ENCODE data around the gene KXD1. TPM values are rescaled to one million over a fixed set of nuclear protein-coding genes. Genes with fewer than 3 reads are reported as not detected.
A peak's percentile ranks its signal among the peaks of the same experiment; 100 is the strongest.

Gene KXD1
- polyA plus RNA-seq, 1 of the 3 experiments (the other 2 are of a cell fraction): 151 TPM

- peaks cover 35% of the 10 kb centered on the region for H3F3A ChIP-seq (replicated peaks; ENCODE audit: insufficient read depth)
- no peaks in the 10 kb centered on the region for H3K9me2 ChIP-seq
- no peaks in the 10 kb centered on the region for H3K36me3 ChIP-seq (replicated peaks in 1 of 2; ENCODE audit: control insufficient read depth in 1 of 2, insufficient read depth in 2 of 2, low read length in 1 of 2)
- H2AFZ ChIP-seq (ENCODE audit: low read depth): no peak overlapping the region
- ChIA-PET CTCF (interaction anchor here (0.6 to 10.5 kb wide), 34 partner anchors 11 to 394 kb away, joined by 3 to 234 read pairs (median 4); partner anchors contain the start of genes CERS1, COPE, CRLF1 and DDX49), POLR2A (interaction anchor here (1.0 to 1.2 kb wide), 4 partner anchors 254 to 326 kb away, joined by 3 to 5 read pairs (median 4); partner anchors contain the start of genes COPE and DDX49)
- peaks cover 10% of the 10 kb centered on the region; the same call in 1 of the 2 replicates for H3K79me2 ChIP-seq (ENCODE audit: insufficient read depth)
- 73% methylated on average over 14 of the region's 25 CpGs for WGBS (ENCODE audit: low lambda C conversion rate)
- H3K4me2 ChIP-seq: 0 out of 2 replicates have a peak overlapping the region, but pooled peaks have one; percentile 89
- H3K9me3 ChIP-seq: no peaks in the 10 kb centered on the region
- no peak overlapping the region for H3K9ac ChIP-seq
- H3K4me3 ChIP-seq (ENCODE audit: low read depth in 2 of 2, low read length in 1 of 2): no peak overlapping the region
- TF ChIP-seq MAX (IDR thresholded peaks at IDR 0.05; ENCODE audit: low read depth) (no peak), SIN3A (IDR thresholded peaks at IDR 0.05; ENCODE audit: borderline replicate concordance, low read depth, low read length) (no peak), FOXJ3 (CRISPR knock-in tag; IDR thresholded peaks at IDR 0.05) (no peak)
- TF ChIP-seq, protein P1, sequence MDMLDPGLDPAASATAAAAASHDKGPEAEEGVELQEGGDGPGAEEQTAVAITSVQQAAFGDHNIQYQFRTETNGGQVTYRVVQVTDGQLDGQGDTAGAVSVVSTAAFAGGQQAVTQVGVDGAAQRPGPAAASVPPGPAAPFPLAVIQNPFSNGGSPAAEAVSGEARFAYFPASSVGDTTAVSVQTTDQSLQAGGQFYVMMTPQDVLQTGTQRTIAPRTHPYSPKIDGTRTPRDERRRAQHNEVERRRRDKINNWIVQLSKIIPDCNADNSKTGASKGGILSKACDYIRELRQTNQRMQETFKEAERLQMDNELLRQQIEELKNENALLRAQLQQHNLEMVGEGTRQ (IDR thresholded peaks at IDR 0.05; ENCODE audit: borderline replicate concordance, low read depth, low read length): no peak
- TF ChIP-seq, protein P2, sequence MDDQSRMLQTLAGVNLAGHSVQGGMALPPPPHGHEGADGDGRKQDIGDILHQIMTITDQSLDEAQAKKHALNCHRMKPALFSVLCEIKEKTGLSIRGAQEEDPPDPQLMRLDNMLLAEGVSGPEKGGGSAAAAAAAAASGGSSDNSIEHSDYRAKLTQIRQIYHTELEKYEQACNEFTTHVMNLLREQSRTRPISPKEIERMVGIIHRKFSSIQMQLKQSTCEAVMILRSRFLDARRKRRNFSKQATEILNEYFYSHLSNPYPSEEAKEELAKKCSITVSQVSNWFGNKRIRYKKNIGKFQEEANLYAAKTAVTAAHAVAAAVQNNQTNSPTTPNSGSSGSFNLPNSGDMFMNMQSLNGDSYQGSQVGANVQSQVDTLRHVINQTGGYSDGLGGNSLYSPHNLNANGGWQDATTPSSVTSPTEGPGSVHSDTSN (IDR thresholded peaks at IDR 0.05): no peak
- TF ChIP-seq, protein P3, sequence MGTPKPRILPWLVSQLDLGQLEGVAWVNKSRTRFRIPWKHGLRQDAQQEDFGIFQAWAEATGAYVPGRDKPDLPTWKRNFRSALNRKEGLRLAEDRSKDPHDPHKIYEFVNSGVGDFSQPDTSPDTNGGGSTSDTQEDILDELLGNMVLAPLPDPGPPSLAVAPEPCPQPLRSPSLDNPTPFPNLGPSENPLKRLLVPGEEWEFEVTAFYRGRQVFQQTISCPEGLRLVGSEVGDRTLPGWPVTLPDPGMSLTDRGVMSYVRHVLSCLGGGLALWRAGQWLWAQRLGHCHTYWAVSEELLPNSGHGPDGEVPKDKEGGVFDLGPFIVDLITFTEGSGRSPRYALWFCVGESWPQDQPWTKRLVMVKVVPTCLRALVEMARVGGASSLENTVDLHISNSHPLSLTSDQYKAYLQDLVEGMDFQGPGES (IDR thresholded peaks at IDR 0.05; ENCODE audit: low read depth, low read length): no peak
- peaks cover 6 to 36% of the 10 kb centered on the region in 2 experiments; a peak in 2 of 4 replicates for H3K4me1 ChIP-seq (ENCODE audit: control insufficient read depth in 1 of 2, insufficient read depth in 2 of 2, low read depth in 1 of 2, low read length in 1 of 2)
- no peaks in the 10 kb centered on the region for H3K27me3 ChIP-seq (ENCODE audit: insufficient read depth)
- H4K20me1 ChIP-seq (ENCODE audit: insufficient read depth): no peaks in the 10 kb centered on the region
- H3K27ac ChIP-seq (ENCODE audit: low read depth in 2 of 2, low read length in 1 of 2): no peak overlapping the region
- peak; percentile 27 for DNase-seq
Measured at GRCh38 chr19:18593367-18594095, 35.9 kb downstream of the KXD1 start.

DNA sequence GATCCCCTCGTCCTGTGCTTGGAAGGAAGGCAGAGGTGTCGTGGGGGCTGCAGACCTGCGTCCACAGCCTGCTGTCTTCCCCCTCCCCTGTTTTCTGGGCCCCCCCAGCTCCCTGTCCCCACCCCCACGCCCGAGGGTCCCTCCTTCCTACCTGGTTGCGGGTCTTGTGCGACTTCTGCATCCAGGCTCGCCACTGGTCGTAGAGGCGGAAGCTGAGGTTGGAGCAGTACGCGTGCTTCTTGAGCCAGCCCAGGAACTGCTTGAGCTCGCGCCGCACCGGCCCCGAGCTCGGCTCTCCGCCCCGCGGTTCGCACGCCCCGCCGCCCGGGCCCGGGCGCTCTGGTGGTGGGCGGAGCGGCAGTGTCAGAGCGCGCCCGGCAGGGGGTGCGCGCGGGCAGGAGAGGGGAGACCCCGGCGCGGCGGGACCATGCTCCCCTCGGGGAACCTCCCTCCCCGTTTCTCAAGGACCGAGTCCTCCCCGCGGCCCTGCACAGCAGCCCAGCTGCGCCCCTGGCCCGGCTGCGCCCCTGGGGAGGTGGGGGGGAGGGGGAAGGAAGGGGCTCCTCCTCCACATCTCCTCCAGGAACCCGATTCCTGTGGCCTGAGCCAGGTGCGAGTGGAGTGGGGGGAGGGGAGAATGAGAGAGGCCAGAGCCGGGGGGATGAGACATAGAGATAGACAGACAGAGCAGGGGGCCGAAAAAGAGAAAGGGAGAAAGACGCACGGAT is 36.6 kb downstream of the KXD1 start:
- Histone ChIP-seq H3K79me2 (ENCODE audit: insufficient read depth) (peaks cover 7% of the 10 kb centered on the region; the same call in 1 of the 2 replicates), H3K27ac (ENCODE audit: low read depth in 2 of 2, low read length in 1 of 2) (no peak overlapping the region), H3K9me2 (no peaks in the 10 kb centered on the region), H3K9me3 (no peaks in the 10 kb centered on the region), H3K36me3 (replicated peaks in 1 of 2; ENCODE audit: control insufficient read depth in 1 of 2, insufficient read depth in 2 of 2, low read length in 1 of 2) (no peaks in the 10 kb centered on the region), H3K4me3 (ENCODE audit: low read depth in 2 of 2, low read length in 1 of 2) (peak overlapping the region; percentile 32 to 46; a peak in 3 of 4 replicates), H3K4me1 (ENCODE audit: control insufficient read depth in 1 of 2, insufficient read depth in 2 of 2, low read depth in 1 of 2, low read length in 1 of 2) (peaks cover 6 to 36% of the 10 kb centered on the region in 2 experiments; a peak in 2 of 4 replicates), H4K20me1 (ENCODE audit: insufficient read depth) (no peaks in the 10 kb centered on the region), H3K9ac (no peak overlapping the region), H3K27me3 (ENCODE audit: insufficient read depth) (no peaks in the 10 kb centered on the region), H3K4me2 (peak overlapping the region; percentile 89), H3F3A (replicated peaks; ENCODE audit: insufficient read depth) (peaks cover 35% of the 10 kb centered on the region), H2AFZ (ENCODE audit: low read depth) (no peak overlapping the region)
- WGBS (ENCODE audit: low lambda C conversion rate): 18% methylated on average over 22 of the region's 54 CpGs
- POLR2A ChIA-PET: interaction anchor here (1.0 to 1.2 kb wide), 3 partner anchors 253 to 325 kb away, joined by 3 to 4 read pairs (median 4); partner anchors contain the start of genes COPE and DDX49
- DNase-seq: peak; percentile 96
- CTCF ChIA-PET: interaction anchor here (0.6 to 10.5 kb wide), 39 partner anchors 10 to 802 kb away, joined by 3 to 234 read pairs (median 4); partner anchors contain the start of genes CERS1, COPE, CRLF1 and DDX49
- no peak; the same call in 1 of the 2 replicates for TF ChIP-seq ELF1 (IDR thresholded peaks at IDR 0.05)
- TF ChIP-seq SIN3A (IDR thresholded peaks at IDR 0.05; ENCODE audit: borderline replicate concordance, low read depth, low read length): peak; percentile 15; the same call in 1 of the 2 replicates
- no peak for TF ChIP-seq MEF2A (IDR thresholded peaks at IDR 0.05; ENCODE audit: borderline replicate concordance, low read depth)
- TF ChIP-seq CTCF (IDR thresholded peaks at IDR 0.05): peak; percentile 75
- no peak for TF ChIP-seq RFX5 (IDR thresholded peaks at IDR 0.05; ENCODE audit: low read length)
- TF ChIP-seq, protein P4, sequence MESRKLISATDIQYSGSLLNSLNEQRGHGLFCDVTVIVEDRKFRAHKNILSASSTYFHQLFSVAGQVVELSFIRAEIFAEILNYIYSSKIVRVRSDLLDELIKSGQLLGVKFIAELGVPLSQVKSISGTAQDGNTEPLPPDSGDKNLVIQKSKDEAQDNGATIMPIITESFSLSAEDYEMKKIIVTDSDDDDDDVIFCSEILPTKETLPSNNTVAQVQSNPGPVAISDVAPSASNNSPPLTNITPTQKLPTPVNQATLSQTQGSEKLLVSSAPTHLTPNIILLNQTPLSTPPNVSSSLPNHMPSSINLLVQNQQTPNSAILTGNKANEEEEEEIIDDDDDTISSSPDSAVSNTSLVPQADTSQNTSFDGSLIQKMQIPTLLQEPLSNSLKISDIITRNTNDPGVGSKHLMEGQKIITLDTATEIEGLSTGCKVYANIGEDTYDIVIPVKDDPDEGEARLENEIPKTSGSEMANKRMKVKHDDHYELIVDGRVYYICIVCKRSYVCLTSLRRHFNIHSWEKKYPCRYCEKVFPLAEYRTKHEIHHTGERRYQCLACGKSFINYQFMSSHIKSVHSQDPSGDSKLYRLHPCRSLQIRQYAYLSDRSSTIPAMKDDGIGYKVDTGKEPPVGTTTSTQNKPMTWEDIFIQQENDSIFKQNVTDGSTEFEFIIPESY (IDR thresholded peaks at IDR 0.05; ENCODE audit: borderline replicate concordance, low read depth): no peak
- TF ChIP-seq FOSL2 (IDR thresholded peaks at IDR 0.05; ENCODE audit: borderline replicate concordance, low read depth): no peak
- TF ChIP-seq MXI1 (IDR thresholded peaks at IDR 0.05; ENCODE audit: low read depth, low read length): peak; percentile 64
- no peak for TF ChIP-seq EP300 (IDR thresholded peaks at IDR 0.05; ENCODE audit: borderline replicate concordance in 1 of 2, low read depth in 1 of 2, low read length in 1 of 2)
- TF ChIP-seq RCOR1 (IDR thresholded peaks at IDR 0.05; ENCODE audit: low read length): no peak
- TF ChIP-seq TCF12 (IDR thresholded peaks at IDR 0.05): no peak

All from SK-N-SH (cell line).